Measurements from ENCODE around the gene SNX33. TPM values are rescaled to one million over a fixed set of nuclear protein-coding genes. Genes with fewer than 3 reads are reported as not detected.
A peak's percentile ranks its signal among the peaks of the same experiment; 100 is the strongest.

The SNX33 gene
- total and polyA plus RNA-seq, 2 of the 13 experiments (the other 11 are each of a cell fraction or from before 2014, with no cell fraction given) = 11.0 to 11.6 TPM

DNA sequence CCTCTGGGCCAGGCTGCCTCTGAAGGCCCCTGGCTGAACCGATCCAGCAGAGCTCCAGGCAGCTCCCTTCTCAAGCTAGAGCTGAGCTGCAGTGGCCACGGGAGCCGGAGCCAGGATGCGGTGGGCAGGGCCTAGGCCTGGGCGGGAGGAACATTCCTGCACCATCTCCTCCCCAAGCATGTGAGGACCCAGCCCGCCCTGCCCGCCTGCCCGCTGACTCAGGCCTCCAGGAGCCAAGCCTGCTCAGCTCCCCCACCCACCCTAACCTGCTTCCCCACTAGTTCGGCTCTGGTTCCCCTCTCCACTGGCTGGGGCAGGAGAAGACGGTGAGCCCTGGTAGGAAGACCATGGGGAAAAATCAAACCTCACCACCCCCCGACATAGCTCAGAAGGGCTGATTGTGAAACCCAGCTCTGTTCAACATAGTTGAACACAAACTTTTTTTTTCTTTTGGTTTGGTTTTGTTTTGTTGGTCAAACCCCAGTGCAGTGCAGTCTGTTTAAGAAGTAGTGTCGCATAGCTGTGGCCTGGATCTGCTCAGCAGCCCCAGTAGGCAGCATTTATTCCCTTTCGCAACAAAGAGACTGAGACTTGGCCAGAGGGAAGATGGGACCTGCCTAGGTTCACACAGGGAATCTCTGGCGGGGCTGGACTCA, 13.5 kb downstream of the SNX33 start (continued):
- TF ChIP-seq UBTF (CRISPR knock-in tag; IDR thresholded peaks at IDR 0.05) (peak; percentile 63), MLX (CRISPR knock-in tag; IDR thresholded peaks at IDR 0.05) (no peak), POLR2A (IDR thresholded peaks at IDR 0.05; ENCODE audit: insufficient read depth in 1 of 2, low read depth in 2 of 2, low read length in 2 of 2) (no peak), ZNF883 (CRISPR knock-in tag; IDR thresholded peaks at IDR 0.05; ENCODE audit: not compliant biosample characterization) (no peak), ZNF766 (CRISPR knock-in tag; IDR thresholded peaks at IDR 0.05; ENCODE audit: borderline replicate concordance) (no peak), ZNF672 (CRISPR knock-in tag; IDR thresholded peaks at IDR 0.05) (no peak), TCF7 (IDR thresholded peaks at IDR 0.05; ENCODE audit: low read depth) (no peak), JUN (CRISPR knock-in tag; IDR thresholded peaks at IDR 0.05) (no peak), ZNF772 (CRISPR knock-in tag; IDR thresholded peaks at IDR 0.05) (no peak), ETV5 (CRISPR knock-in tag; IDR thresholded peaks at IDR 0.05; ENCODE audit: borderline replicate concordance) (no peak), ZNF430 (CRISPR knock-in tag; IDR thresholded peaks at IDR 0.05) (no peak), ZNF230 (CRISPR knock-in tag; IDR thresholded peaks at IDR 0.05) (no peak), NFE2 (CRISPR knock-in tag; IDR thresholded peaks at IDR 0.05) (no peak), ZNF615 (CRISPR knock-in tag; IDR thresholded peaks at IDR 0.05; ENCODE audit: borderline replicate concordance) (no peak), ZNF232 (CRISPR knock-in tag; IDR thresholded peaks at IDR 0.05; ENCODE audit: borderline replicate concordance) (no peak)
- TF ChIP-seq, protein P1, sequence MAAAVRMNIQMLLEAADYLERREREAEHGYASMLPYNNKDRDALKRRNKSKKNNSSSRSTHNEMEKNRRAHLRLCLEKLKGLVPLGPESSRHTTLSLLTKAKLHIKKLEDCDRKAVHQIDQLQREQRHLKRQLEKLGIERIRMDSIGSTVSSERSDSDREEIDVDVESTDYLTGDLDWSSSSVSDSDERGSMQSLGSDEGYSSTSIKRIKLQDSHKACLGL (CRISPR knock-in tag; IDR thresholded peaks at IDR 0.05) = no peak
- TF ChIP-seq, protein P2, sequence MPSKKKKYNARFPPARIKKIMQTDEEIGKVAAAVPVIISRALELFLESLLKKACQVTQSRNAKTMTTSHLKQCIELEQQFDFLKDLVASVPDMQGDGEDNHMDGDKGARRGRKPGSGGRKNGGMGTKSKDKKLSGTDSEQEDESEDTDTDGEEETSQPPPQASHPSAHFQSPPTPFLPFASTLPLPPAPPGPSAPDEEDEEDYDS (CRISPR knock-in tag; IDR thresholded peaks at IDR 0.05) = no peak
- TF ChIP-seq, protein P3, sequence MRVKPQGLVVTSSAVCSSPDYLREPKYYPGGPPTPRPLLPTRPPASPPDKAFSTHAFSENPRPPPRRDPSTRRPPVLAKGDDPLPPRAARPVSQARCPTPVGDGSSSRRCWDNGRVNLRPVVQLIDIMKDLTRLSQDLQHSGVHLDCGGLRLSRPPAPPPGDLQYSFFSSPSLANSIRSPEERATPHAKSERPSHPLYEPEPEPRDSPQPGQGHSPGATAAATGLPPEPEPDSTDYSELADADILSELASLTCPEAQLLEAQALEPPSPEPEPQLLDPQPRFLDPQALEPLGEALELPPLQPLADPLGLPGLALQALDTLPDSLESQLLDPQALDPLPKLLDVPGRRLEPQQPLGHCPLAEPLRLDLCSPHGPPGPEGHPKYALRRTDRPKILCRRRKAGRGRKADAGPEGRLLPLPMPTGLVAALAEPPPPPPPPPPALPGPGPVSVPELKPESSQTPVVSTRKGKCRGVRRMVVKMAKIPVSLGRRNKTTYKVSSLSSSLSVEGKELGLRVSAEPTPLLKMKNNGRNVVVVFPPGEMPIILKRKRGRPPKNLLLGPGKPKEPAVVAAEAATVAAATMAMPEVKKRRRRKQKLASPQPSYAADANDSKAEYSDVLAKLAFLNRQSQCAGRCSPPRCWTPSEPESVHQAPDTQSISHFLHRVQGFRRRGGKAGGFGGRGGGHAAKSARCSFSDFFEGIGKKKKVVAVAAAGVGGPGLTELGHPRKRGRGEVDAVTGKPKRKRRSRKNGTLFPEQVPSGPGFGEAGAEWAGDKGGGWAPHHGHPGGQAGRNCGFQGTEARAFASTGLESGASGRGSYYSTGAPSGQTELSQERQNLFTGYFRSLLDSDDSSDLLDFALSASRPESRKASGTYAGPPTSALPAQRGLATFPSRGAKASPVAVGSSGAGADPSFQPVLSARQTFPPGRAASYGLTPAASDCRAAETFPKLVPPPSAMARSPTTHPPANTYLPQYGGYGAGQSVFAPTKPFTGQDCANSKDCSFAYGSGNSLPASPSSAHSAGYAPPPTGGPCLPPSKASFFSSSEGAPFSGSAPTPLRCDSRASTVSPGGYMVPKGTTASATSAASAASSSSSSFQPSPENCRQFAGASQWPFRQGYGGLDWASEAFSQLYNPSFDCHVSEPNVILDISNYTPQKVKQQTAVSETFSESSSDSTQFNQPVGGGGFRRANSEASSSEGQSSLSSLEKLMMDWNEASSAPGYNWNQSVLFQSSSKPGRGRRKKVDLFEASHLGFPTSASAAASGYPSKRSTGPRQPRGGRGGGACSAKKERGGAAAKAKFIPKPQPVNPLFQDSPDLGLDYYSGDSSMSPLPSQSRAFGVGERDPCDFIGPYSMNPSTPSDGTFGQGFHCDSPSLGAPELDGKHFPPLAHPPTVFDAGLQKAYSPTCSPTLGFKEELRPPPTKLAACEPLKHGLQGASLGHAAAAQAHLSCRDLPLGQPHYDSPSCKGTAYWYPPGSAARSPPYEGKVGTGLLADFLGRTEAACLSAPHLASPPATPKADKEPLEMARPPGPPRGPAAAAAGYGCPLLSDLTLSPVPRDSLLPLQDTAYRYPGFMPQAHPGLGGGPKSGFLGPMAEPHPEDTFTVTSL (CRISPR knock-in tag; IDR thresholded peaks at IDR 0.05; ENCODE audit: borderline replicate concordance) = no peak
- TF ChIP-seq, protein P4, sequence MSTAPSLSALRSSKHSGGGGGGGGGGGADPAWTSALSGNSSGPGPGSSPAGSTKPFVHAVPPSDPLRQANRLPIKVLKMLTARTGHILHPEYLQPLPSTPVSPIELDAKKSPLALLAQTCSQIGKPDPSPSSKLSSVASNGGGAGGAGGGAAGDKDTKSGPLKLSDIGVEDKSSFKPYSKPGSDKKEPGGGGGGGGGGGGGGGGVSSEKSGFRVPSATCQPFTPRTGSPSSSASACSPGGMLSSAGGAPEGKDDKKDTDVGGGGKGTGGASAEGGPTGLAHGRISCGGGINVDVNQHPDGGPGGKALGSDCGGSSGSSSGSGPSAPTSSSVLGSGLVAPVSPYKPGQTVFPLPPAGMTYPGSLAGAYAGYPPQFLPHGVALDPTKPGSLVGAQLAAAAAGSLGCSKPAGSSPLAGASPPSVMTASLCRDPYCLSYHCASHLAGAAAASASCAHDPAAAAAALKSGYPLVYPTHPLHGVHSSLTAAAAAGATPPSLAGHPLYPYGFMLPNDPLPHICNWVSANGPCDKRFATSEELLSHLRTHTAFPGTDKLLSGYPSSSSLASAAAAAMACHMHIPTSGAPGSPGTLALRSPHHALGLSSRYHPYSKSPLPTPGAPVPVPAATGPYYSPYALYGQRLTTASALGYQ (CRISPR knock-in tag; IDR thresholded peaks at IDR 0.05) = no peak
